A673 (cell line): ENCODE results near the gene IKBKE.

Experiments
- EZH2 ChIP-seq: fragments of 200-600 bp; sonication (generic); IDR thresholded peaks from 2 replicates; pipeline ENCODE4 v1.6.1; 2017; ENCODE audit warnings: borderline replicate concordance, low read depth, mild to moderate bottlenecking, mixed read lengths, antibody characterized with exemption, low read length; ENCODE audit not compliant: poor library complexity, severe bottlenecking
- TF ChIP-seq, protein P1 (sequence below): fragments of 300-800, 200-600 bp; sonication (generic); conservative IDR thresholded peaks from 2 replicates; pipeline ENCODE4 v1.5.1; 2017; ENCODE audit warnings: low read depth, mild to moderate bottlenecking, antibody characterized with exemption, low read length, moderate library complexity, mixed read lengths

DNA sequence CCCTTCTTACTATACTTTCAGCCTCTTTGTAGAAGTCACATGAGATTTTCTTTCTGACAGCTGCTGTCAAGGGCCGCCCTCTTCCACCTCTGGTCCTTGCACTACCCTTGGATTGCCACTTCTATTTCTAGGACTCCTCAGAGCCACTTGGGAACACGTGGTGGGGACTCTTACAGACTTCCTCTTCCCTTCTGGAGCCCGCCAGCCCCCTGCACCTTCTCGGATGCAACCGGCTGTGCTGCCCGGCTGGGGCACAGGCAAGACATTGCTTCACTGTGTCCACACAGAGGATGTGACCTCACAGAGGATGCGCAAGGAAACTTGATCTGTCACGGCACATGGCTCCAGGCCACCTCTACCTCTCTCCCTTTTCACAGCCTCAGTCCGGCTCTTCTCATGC, 2.4 kb upstream of the IKBKE start:
- no peak for TF ChIP-seq EZH2
- TF ChIP-seq, protein P1, sequence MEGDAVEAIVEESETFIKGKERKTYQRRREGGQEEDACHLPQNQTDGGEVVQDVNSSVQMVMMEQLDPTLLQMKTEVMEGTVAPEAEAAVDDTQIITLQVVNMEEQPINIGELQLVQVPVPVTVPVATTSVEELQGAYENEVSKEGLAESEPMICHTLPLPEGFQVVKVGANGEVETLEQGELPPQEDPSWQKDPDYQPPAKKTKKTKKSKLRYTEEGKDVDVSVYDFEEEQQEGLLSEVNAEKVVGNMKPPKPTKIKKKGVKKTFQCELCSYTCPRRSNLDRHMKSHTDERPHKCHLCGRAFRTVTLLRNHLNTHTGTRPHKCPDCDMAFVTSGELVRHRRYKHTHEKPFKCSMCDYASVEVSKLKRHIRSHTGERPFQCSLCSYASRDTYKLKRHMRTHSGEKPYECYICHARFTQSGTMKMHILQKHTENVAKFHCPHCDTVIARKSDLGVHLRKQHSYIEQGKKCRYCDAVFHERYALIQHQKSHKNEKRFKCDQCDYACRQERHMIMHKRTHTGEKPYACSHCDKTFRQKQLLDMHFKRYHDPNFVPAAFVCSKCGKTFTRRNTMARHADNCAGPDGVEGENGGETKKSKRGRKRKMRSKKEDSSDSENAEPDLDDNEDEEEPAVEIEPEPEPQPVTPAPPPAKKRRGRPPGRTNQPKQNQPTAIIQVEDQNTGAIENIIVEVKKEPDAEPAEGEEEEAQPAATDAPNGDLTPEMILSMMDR: no peak
